ENCODE results near the gene ODF2.
"Not testable (repeated sequence)": the region's sequence is repeated elsewhere in the genome, so short reads cannot be mapped to it uniquely, and the experiment has no call there.

Gene ODF2

GRCh38 chr9:128422783-128423150, 33.0 kb upstream of the ODF2 start (continued):
- TF ChIP-seq, protein P1, sequence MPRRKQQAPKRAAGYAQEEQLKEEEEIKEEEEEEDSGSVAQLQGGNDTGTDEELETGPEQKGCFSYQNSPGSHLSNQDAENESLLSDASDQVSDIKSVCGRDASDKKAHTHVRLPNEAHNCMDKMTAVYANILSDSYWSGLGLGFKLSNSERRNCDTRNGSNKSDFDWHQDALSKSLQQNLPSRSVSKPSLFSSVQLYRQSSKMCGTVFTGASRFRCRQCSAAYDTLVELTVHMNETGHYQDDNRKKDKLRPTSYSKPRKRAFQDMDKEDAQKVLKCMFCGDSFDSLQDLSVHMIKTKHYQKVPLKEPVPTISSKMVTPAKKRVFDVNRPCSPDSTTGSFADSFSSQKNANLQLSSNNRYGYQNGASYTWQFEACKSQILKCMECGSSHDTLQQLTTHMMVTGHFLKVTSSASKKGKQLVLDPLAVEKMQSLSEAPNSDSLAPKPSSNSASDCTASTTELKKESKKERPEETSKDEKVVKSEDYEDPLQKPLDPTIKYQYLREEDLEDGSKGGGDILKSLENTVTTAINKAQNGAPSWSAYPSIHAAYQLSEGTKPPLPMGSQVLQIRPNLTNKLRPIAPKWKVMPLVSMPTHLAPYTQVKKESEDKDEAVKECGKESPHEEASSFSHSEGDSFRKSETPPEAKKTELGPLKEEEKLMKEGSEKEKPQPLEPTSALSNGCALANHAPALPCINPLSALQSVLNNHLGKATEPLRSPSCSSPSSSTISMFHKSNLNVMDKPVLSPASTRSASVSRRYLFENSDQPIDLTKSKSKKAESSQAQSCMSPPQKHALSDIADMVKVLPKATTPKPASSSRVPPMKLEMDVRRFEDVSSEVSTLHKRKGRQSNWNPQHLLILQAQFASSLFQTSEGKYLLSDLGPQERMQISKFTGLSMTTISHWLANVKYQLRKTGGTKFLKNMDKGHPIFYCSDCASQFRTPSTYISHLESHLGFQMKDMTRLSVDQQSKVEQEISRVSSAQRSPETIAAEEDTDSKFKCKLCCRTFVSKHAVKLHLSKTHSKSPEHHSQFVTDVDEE (CRISPR knock-in tag; IDR thresholded peaks at IDR 0.05) = no peak
- TF ChIP-seq CREB5 (CRISPR knock-in tag; IDR thresholded peaks at IDR 0.05; ENCODE audit: low read depth) (no peak), ZFP30 (CRISPR knock-in tag; IDR thresholded peaks at IDR 0.05) (no peak), ESRRG (CRISPR knock-in tag; IDR thresholded peaks at IDR 0.05) (no peak)

GRCh38 chr9:128423356-128423755, 32.5 kb upstream of the ODF2 start:
- ATAC-seq = not testable (repeated sequence)

GRCh38 chr9:128424268-128424780, 31.5 kb upstream of the ODF2 start:
- TF ChIP-seq BACH2 (CRISPR knock-in tag; IDR thresholded peaks at IDR 0.05; ENCODE audit: borderline replicate concordance) (no peak), RARB (CRISPR knock-in tag; IDR thresholded peaks at IDR 0.05) (no peak), ZFP30 (CRISPR knock-in tag; IDR thresholded peaks at IDR 0.05) (no peak), ISL1 (CRISPR knock-in tag; IDR thresholded peaks at IDR 0.05) (no peak), PATZ1 (CRISPR knock-in tag; IDR thresholded peaks at IDR 0.05; ENCODE audit: borderline replicate concordance) (no peak), CREB5 (CRISPR knock-in tag; IDR thresholded peaks at IDR 0.05; ENCODE audit: low read depth) (no peak), TOX (CRISPR knock-in tag; IDR thresholded peaks at IDR 0.05; ENCODE audit: borderline replicate concordance) (no peak), POU6F1 (CRISPR knock-in tag; IDR thresholded peaks at IDR 0.05; ENCODE audit: borderline replicate concordance, low read depth) (no peak), ZFP3 (CRISPR knock-in tag; IDR thresholded peaks at IDR 0.05) (no peak), TCF4 (CRISPR knock-in tag; IDR thresholded peaks at IDR 0.05; ENCODE audit: borderline replicate concordance) (no peak), ZNF70 (CRISPR knock-in tag; IDR thresholded peaks at IDR 0.05) (no peak), GLIS3 (CRISPR knock-in tag; IDR thresholded peaks at IDR 0.05) (no peak), ZNF565 (CRISPR knock-in tag; conservative IDR thresholded peaks at IDR 0.05; ENCODE audit: low read depth) (no peak), CSDC2 (CRISPR knock-in tag; IDR thresholded peaks at IDR 0.05) (no peak), SNAI2 (CRISPR knock-in tag; IDR thresholded peaks at IDR 0.05) (no peak), ARNTL (CRISPR knock-in tag; IDR thresholded peaks at IDR 0.05; ENCODE audit: borderline replicate concordance, low read depth) (no peak)
- TF ChIP-seq, protein P2, sequence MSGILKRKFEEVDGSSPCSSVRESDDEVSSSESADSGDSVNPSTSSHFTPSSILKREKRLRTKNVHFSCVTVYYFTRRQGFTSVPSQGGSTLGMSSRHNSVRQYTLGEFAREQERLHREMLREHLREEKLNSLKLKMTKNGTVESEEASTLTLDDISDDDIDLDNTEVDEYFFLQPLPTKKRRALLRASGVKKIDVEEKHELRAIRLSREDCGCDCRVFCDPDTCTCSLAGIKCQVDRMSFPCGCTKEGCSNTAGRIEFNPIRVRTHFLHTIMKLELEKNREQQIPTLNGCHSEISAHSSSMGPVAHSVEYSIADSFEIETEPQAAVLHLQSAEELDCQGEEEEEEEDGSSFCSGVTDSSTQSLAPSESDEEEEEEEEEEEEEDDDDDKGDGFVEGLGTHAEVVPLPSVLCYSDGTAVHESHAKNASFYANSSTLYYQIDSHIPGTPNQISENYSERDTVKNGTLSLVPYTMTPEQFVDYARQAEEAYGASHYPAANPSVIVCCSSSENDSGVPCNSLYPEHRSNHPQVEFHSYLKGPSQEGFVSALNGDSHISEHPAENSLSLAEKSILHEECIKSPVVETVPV (CRISPR knock-in tag; IDR thresholded peaks at IDR 0.05) = no peak
- no peak for ATAC-seq
